ENCODE results near the gene HOXC9.
A peak's percentile ranks its signal among the peaks of the same experiment; 100 is the strongest.

Gene HOXC9

GRCh38 chr12:54017027-54017788, 17.2 kb downstream of the HOXC9 start:
- no peak for DNase-seq

GRCh38 chr12:54017878-54018467, 18.0 kb downstream of the HOXC9 start:
- DNase-seq, result peak; percentile 53

GRCh38 chr12:54018468-54018984, 18.6 kb downstream of the HOXC9 start:
- no peak for DNase-seq

GRCh38 chr12:54019091-54019811, 19.3 kb downstream of the HOXC9 start:
- DNase-seq, result no peak

GRCh38 chr12:54019924-54020590, 20.1 kb downstream of the HOXC9 start:
- DNase-seq, result no peak

GRCh38 chr12:54020591-54021405, 20.8 kb downstream of the HOXC9 start:
- no peak for DNase-seq

GRCh38 chr12:54021432-54022013, 21.6 kb downstream of the HOXC9 start:
- DNase-seq, result no peak

- no peak for DNase-seq
Measured at GRCh38 chr12:54022960-54023884, 23.3 kb downstream of the HOXC9 start.

- DNase-seq, result no peak
Measured at GRCh38 chr12:54024127-54024526, 24.2 kb downstream of the HOXC9 start.

- no peak for DNase-seq
Measured at GRCh38 chr12:54024581-54025305, 24.8 kb downstream of the HOXC9 start.

- DNase-seq, result no peak
Measured at GRCh38 chr12:54025499-54026405, 25.8 kb downstream of the HOXC9 start.

- DNase-seq, result no peak
Measured at GRCh38 chr12:54026640-54027441, 26.9 kb downstream of the HOXC9 start.

GRCh38 chr12:54027442-54027786, 27.5 kb downstream of the HOXC9 start:
- DNase-seq, result no peak

GRCh38 chr12:54028314-54029201, 28.6 kb downstream of the HOXC9 start, which contains the start of gene HOXC6:
Gene HOXC6 (plus strand): TSS chr12:54028440. CDS start chr12:54028522, 82 bp downstream.
- DNase-seq, result no peak

- DNase-seq, result no peak
Measured at GRCh38 chr12:54029529-54030441, 29.8 kb downstream of the HOXC9 start.

- no peak for DNase-seq
Measured at GRCh38 chr12:54030442-54030801, 30.5 kb downstream of the HOXC9 start.

All from effector CD4-positive, alpha-beta T cell (primary cell).